Fibroblast of lung (primary cell): ENCODE measurements around the gene TNFAIP2.

Experiments
- CTCF ChIP-seq, 2 donors: IDR thresholded peaks in 1 of 2; conservative IDR thresholded peaks in 1 of 2; 1 replicate in 1 of 2; 2 replicates in 1 of 2; pipeline ENCODE4 v1.5.1; 2011 to 2012; ENCODE audit warnings: low read length in 2 of 2, control low read depth in 1 of 2, inconsistent platforms in 1 of 2, low read depth in 1 of 2, mild to moderate bottlenecking in 1 of 2
- EZH2 ChIP-seq: IDR thresholded peaks from 2 replicates; pipeline ENCODE4 v1.5.1; 2012; ENCODE audit warnings: low read length, control low read depth, mild to moderate bottlenecking; ENCODE audit errors: missing control alignments

DNA sequence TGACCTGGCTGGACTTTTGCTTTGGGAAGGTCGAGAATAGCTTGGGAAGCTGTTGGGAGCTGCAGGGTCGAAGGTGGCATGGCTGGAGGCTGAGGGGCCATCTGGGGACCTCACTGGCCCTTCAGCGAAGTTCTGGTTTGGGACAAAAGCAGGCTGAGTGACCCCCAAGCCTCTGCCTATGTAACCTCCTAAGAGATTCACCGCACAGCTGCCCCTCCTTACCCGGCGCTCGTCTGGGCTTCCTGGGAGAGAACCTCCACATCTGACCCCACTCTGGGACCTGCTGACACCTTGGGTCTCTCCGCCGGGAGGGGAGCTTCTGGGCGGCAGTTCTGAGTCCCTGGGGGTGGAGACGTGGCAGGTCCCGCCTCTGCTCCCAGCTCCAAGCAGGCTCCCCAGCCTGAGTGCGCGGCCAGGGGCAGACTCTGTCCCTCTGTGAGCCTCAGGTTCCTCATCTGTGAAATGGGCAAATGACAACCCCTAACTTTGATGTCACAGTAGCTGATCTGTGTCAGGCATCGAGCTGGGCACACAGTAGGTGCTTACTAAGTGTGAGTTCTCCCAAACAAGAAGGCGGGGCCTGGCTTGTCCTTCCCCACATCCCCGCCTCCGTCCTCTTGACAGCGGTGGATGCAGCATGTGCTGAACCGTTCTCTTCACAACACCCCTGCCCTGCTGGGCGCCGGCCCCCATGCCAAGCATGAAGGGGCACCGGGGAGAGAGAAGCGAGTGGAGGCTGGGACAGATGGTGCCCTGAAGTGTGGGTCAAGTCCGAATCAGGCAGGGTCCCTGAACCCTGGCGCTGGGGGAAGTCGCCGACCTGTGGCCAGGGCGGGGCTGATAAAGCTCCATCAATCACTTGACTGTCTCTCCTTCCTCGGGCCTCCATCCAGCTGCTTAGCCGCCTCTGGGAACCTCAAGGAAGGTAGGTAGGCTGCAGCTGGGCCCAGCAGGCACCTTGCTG lies 25.0 kb upstream of the TNFAIP2 start:
- TF ChIP-seq CTCF (conservative IDR thresholded peaks at IDR 0.05 in 1 of 2, IDR thresholded peaks at IDR 0.05 in 1 of 2; ENCODE audit: low read depth in 1 of 2, low read length in 2 of 2) (no peak), EZH2 (no peak)
